ENCODE data around the gene APOD. TPM values are rescaled to one million over a fixed set of nuclear protein-coding genes. Genes with fewer than 3 reads are reported as not detected.
"Not testable (repeated sequence)": the region's sequence is repeated elsewhere in the genome, so short reads cannot be mapped to it uniquely, and the experiment has no call there.

The APOD gene
- total RNA-seq, result not detected

DNA sequence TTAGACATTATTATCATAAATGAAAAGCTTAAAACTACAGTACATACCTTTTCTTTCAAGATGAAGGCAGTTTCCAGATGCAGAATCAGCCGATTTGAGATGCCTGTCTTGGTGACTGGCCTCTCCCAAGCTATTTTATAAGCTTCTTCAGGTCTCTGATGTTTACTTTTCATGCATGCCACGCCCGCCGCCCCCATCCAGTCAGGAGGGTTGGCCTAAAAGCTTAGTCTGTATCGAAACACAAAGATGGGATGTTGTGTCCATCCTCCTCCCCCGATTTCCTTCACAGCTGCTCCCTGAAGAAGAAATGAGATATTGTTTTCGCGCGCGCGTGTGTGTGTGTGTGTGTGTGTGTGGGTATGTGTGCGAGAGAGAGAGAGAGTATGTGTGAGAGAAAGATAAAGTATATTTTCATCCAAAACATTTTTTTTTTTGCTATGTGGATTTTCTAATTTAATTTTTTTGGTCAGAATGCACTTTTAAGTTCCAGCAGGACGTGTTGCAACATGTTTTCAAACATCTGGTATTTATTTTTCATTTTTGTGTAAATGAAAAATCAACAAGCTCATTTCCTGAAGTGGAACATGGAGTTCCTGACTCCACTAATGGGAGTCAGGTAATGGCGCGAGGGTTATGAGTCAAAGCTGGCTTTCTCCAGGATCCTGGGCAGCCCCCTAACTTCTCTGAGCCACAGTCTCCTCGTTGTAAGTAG lies at the start of gene APOD:
Gene APOD (minus strand): TSS at position 110 of the 712 bp plus-strand sequence. CDS start 4,479 bp downstream, outside the sequence.
- H3K9me3 Mint-ChIP-seq (ENCODE audit: insufficient read depth), result no peaks in the 10 kb centered on the region
- DNase-seq, result no peak
- ChIA-PET CTCF (interaction anchor here (1.0 to 1.2 kb wide), 3 partner anchors 13 to 314 kb away, joined by 3 to 4 read pairs (median 3); no protein-coding TSS in a partner anchor), POLR2A (interaction anchor here (1.2 kb wide), 1 partner anchor 311 kb away, joined by 4 read pairs; no protein-coding TSS in a partner anchor)
- H3K36me3 Mint-ChIP-seq (ENCODE audit: low read depth), result no peaks in the 10 kb centered on the region
- no peaks in the 10 kb centered on the region for H3K27me3 Mint-ChIP-seq (ENCODE audit: low read depth)
- peaks cover 14% of the 10 kb centered on the region for H3K4me1 Mint-ChIP-seq (ENCODE audit: low read depth)
- no peak for ATAC-seq
- H3K4me3 Mint-ChIP-seq, result no peak within 1 kb of the TSS
- H3K27ac Mint-ChIP-seq, result no peak within 1 kb of the TSS

DNA sequence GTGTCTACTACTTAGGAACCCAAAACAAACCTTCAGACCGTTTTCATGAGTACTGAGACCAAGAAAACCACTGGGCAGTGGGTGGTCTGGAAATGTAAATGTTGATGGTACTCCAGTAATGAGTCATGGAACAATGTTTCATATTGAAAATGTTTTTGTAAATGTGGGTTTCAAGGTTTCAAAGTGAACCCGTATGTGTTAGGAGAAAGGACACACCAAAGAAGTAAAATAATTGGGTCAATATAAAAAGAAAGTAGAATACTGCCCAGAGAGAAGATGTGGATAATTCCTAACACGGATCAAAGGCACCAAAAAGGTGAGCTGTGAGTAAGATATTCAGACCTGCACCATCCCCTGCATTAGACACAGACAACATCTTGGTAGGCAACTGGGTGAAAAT lies 49.6 kb upstream of the APOD start:
- H3K36me3 Mint-ChIP-seq (ENCODE audit: low read depth); ATAC-seq; H3K27me3 Mint-ChIP-seq (ENCODE audit: low read depth); POLR2A ChIA-PET; H3K27ac Mint-ChIP-seq; DNase-seq; CTCF ChIA-PET; H3K9me3 Mint-ChIP-seq (ENCODE audit: insufficient read depth): not testable (repeated sequence)
- H3K4me1 Mint-ChIP-seq (ENCODE audit: low read depth), result peaks cover 20% of the 10 kb centered on the region
- peak overlapping the region; percentile 43 for H3K4me3 Mint-ChIP-seq

DNA sequence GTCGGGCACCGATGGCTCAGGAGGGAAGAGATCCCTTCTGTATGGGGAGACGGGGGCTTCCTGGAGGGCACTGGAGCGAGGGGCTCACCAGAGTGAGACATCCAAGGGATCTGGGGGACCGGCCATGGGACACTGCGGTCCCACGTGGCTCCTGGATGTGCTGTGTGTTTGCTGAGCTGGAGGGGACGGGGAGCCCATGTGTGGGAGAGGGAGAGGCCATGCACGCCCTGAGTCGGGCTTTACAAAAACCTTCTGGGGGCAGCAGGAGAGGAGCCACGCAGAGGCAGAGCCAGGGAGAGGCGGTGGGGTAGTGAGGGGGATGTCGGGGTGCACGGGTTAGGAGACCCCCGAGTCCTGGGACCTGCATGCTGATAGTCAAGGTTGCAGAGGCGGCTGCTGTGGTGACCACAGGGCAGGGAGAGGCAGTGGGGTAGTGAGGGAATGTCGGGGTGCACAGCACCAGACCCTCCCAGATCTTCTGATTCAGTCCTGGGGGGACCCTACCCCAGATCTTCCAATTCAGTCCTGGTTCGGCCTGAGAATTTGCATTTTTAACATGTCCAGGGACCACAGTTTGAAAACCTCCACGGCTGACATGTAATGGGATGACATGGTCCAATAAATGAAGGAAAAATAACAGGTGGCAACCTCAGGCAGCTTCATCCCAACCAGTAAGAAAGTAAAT lies 48.9 kb upstream of the APOD start:
- CTCF ChIA-PET; ATAC-seq; H3K27me3 Mint-ChIP-seq (ENCODE audit: low read depth); POLR2A ChIA-PET; H3K9me3 Mint-ChIP-seq (ENCODE audit: insufficient read depth); H3K4me3 Mint-ChIP-seq; H3K36me3 Mint-ChIP-seq (ENCODE audit: low read depth): not testable (repeated sequence)
- peak overlapping the region; percentile 18 for H3K27ac Mint-ChIP-seq
- peaks cover 18% of the 10 kb centered on the region for H3K4me1 Mint-ChIP-seq (ENCODE audit: low read depth)
- DNase-seq, result peak; percentile 22

DNA sequence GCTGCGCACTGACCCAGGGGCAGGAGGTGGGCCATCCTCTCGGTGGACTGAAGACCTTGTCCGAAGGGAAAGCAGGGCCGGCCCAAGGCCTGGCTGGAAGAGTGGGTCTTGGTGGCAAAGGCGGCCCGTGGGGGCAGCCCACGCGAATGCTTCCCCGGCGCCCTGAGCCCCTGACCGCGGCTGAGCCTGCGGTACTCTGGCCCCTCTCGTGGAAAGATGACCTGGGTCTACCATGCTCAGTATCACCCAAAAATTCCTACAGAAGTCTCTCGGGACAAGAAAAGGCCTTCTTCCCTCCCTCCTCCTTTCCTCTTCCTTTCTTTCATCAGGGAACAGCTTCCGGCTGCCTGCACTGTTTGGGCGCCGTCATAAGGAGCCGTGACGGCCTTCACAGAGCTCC lies 48.3 kb upstream of the APOD start:
- H3K27ac Mint-ChIP-seq, result peak overlapping the region; percentile 18
- POLR2A ChIA-PET; H3K27me3 Mint-ChIP-seq (ENCODE audit: low read depth); H3K36me3 Mint-ChIP-seq (ENCODE audit: low read depth); CTCF ChIA-PET; ATAC-seq; H3K9me3 Mint-ChIP-seq (ENCODE audit: insufficient read depth); H3K4me3 Mint-ChIP-seq: not testable (repeated sequence)
- peaks cover 12% of the 10 kb centered on the region for H3K4me1 Mint-ChIP-seq (ENCODE audit: low read depth)
- peak; percentile 13 for DNase-seq

DNA sequence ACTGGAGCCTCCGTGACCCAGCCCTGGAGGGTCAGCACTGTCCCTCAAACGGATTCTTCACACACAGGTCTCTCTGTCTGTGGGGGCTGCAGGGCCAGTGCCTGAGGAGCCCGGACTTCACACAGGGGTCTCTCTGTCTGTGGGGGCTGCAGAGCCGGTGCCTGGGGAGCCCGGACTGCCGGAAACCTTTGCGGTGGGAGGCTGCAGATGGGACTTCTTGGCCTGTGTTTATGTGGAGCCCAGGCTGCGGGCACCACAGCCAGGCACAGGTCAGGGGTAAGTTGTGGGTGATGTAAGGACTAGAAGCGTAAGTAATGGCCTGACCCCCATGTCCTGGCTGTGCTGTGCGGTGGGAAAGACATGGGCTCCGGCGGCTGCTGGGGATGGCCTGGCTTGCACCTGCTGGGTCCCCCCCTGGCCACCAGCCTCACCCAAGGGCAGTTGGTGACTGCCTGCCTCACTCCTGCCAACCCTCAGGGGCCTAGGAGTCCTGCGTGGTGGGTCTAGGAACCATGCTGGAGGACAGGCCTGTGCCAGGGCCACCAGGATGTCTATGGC lies 47.3 kb upstream of the APOD start:
- H3K36me3 Mint-ChIP-seq (ENCODE audit: low read depth); POLR2A ChIA-PET; CTCF ChIA-PET; H3K27me3 Mint-ChIP-seq (ENCODE audit: low read depth); H3K27ac Mint-ChIP-seq; H3K4me1 Mint-ChIP-seq (ENCODE audit: low read depth); H3K9me3 Mint-ChIP-seq (ENCODE audit: insufficient read depth); H3K4me3 Mint-ChIP-seq; ATAC-seq: not testable (repeated sequence)
- peak; percentile 19 for DNase-seq

DNA sequence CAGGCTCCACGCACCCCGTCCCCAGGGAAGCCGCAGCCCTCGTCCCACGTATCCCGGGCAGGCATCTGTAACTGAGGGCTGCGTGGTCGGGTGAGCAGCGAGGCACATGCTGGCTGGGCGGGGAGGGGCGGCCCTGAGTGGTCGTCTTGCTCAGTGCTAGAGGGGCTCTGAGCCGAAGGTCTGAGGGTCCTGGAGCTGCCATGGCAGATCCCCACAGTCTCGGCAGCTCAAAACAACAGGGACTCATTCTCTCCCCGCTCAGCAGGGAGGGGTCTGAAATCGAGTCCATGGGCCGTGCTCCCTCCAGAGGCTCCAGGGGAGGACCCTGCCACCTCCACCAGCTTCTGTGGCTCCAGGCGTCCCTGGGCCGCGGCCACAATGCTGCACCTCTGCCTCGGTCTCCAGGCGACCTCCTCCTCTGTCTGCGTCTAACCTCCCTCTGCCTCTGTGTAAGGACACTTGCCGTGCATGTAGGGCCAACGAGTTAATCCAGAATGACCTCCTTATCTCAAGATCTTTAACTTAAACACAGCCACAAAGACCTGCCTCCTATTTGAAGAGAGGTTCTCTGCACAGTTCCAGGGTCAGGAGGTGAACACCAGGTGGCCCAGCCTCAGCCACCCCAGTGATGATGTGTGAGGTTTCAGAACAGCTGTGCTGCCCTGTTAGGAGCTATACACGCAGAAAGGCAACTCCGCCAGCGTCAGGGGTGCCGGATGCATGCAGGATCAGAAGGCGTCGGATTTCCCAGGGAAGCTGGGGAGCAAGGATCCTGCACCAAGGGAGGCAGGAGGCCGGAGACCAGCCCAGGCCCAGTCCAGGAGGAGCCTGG lies 46.6 kb upstream of the APOD start:
- CTCF ChIA-PET; ATAC-seq; H3K9me3 Mint-ChIP-seq (ENCODE audit: insufficient read depth); H3K27ac Mint-ChIP-seq; H3K27me3 Mint-ChIP-seq (ENCODE audit: low read depth); H3K4me3 Mint-ChIP-seq; H3K36me3 Mint-ChIP-seq (ENCODE audit: low read depth); POLR2A ChIA-PET: not testable (repeated sequence)
- H3K4me1 Mint-ChIP-seq (ENCODE audit: low read depth), result peaks cover 11% of the 10 kb centered on the region
- peak; percentile 18 for DNase-seq

DNA sequence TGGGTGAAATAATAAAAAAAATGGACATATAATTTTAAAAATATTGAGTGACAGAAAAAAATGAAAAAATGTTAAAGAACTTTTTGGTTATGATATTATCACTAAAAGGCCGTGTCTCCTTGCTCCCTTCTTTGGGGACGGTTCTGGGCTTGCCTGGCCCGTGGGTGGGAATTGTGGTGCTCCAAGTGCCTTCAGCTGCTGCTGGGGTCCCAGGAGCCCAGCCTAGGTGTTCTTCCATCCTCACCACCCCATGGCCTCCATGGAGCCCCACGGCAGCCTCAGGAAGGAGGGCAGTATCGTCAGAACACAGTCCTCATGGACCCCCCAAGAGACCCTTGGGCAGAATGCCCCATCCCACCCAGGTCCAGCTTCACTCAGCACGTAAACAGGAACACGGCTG lies 45.9 kb upstream of the APOD start:
- POLR2A ChIA-PET; H3K27me3 Mint-ChIP-seq (ENCODE audit: low read depth); H3K27ac Mint-ChIP-seq; H3K4me3 Mint-ChIP-seq; H3K36me3 Mint-ChIP-seq (ENCODE audit: low read depth); ATAC-seq; H3K9me3 Mint-ChIP-seq (ENCODE audit: insufficient read depth); CTCF ChIA-PET: not testable (repeated sequence)
- DNase-seq, result peak; percentile 18
- peaks cover 14% of the 10 kb centered on the region for H3K4me1 Mint-ChIP-seq (ENCODE audit: low read depth)

DNA sequence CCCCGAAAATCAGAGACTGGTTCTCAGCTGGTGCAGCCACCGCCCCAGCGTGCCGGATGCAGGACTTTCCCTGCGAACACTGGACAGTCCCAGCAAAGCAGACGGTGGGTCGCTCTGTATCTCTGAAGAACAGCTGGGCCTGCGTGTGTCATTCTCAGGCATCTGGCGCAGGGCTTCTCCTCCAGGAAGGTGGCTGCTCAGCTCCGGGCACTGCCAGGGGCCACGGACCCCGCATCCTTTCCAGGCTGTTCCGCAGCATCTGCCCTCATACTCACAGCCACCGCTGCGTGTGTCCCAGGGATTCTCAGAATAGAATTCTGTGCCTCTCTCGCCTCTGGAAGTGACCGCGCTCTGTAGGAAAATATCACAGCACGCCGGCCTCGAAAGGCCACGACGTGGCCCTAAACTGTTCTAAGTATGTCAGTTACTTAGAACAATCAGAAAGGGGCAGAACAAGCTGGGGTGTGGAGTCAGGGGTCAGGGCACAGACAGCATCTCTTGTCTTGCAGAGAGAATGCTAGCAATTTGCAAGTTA lies 44.7 kb upstream of the APOD start:
- H3K27ac Mint-ChIP-seq; CTCF ChIA-PET; POLR2A ChIA-PET; H3K27me3 Mint-ChIP-seq (ENCODE audit: low read depth); H3K9me3 Mint-ChIP-seq (ENCODE audit: insufficient read depth); H3K4me3 Mint-ChIP-seq; H3K36me3 Mint-ChIP-seq (ENCODE audit: low read depth); ATAC-seq: not testable (repeated sequence)
- H3K4me1 Mint-ChIP-seq (ENCODE audit: low read depth), result peaks cover 14% of the 10 kb centered on the region
- DNase-seq, result peak; percentile 19

DNA sequence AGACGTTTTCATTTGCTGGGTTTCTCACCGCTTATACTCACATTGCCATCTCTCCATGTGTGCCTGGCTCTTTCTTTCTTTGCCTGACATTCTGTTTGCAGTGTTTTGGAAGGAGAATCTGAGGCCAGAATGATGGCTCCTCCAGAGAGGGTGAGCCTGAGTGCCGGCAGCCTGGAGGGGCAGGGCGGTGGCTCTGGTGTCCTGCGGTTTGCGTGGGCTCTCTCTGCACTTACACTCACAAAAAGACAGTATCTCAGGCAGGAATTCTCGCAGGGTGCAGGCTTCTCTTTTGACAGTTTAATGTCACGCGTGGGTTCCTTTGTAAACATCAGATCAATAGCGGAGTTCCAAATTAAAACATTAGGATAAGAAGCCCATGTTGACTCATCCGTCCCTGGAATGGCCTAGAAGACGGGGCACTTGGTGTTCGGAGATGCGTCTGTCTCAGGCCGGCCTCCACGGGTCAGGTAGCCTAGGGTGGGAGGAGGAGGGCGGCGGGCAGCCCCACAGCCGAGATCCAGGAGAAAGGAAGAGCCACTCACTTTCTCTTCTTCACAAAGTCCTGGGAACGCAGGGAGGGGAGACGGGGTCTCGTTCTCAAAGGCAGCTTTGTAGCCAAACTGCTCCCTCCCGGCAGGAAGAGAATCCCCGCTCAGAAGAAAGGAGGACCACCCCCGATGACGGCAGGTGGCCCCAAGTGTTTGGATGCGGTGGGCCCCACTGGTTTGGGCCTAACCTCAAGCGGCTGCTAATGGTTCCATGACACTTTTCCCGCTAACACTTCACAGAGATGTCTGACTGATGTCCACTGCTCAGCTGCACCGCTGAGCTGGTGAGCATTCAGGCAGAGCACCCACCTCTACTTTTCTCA lies 44.0 kb upstream of the APOD start:
- peak overlapping the region; percentile 18 for H3K27ac Mint-ChIP-seq
- ATAC-seq; H3K4me3 Mint-ChIP-seq; POLR2A ChIA-PET; H3K9me3 Mint-ChIP-seq (ENCODE audit: insufficient read depth); H3K27me3 Mint-ChIP-seq (ENCODE audit: low read depth); CTCF ChIA-PET; H3K36me3 Mint-ChIP-seq (ENCODE audit: low read depth): not testable (repeated sequence)
- DNase-seq, result peak; percentile 20
- H3K4me1 Mint-ChIP-seq (ENCODE audit: low read depth), result peaks cover 10% of the 10 kb centered on the region

DNA sequence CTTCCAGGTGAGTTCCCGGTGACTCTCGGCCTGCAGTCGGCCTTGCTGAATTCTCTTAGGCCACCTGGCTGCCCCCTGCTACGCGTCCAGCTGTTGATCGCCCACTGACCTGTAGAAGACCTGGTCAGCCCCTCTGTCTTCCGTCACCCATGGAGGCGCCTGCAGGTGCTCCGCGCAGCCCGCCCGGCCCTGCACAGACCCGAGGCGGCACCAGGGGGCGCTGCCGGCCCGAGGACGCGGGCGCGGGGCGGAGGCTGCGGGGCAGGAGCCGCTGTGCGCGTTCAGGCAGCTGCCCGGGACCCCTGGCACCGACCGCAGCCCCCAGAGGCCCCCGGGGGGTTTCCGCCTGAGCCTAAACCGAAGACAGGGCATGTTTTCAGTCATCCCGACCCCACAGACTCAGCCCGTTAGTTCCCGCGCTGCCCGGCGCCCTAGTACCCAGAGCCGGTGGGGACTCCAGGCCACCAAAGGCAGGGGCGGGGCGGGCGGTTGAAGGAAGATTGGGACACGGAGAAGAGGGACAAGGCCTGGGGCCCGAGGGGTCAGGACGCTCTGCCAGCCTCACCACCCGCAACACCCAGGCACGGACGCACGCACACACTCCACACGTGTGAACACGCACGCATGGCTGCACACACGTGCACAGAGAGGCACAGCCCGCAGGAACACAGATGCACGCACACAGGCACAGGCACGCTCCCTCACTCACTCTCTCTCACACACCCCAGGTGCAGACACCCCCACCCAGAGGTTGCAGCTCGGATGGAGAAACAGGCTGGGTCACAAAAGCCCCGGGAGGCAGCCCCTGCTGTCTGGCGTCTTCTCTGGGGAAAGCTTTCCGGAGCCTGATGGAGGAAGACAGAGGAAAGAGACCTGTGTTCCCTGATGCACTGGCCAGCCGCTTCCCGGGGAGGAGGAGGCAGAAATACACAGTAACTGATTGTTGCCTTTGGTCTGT lies 41.1 kb upstream of the APOD start:
- Mint-ChIP-seq H3K4me3 (peak overlapping the region; percentile 51), H3K27ac (peak overlapping the region; percentile 61)
- DNase-seq, result peak; percentile 35
- POLR2A ChIA-PET; H3K27me3 Mint-ChIP-seq (ENCODE audit: low read depth); H3K36me3 Mint-ChIP-seq (ENCODE audit: low read depth); CTCF ChIA-PET; H3K9me3 Mint-ChIP-seq (ENCODE audit: insufficient read depth); H3K4me1 Mint-ChIP-seq (ENCODE audit: low read depth): not testable (repeated sequence)
- peak; percentile 95 for ATAC-seq
